Measurements from ENCODE around the gene RPS6KA5.

GRCh38 chr14:90816681-90817436 is 243.6 kb downstream of the RPS6KA5 start:
- TF ChIP-seq POLR2A (IDR thresholded peaks at IDR 0.05) (no peak), POLR2AphosphoS5 (IDR thresholded peaks at IDR 0.05) (no peak)
- TF ChIP-seq, protein P1, sequence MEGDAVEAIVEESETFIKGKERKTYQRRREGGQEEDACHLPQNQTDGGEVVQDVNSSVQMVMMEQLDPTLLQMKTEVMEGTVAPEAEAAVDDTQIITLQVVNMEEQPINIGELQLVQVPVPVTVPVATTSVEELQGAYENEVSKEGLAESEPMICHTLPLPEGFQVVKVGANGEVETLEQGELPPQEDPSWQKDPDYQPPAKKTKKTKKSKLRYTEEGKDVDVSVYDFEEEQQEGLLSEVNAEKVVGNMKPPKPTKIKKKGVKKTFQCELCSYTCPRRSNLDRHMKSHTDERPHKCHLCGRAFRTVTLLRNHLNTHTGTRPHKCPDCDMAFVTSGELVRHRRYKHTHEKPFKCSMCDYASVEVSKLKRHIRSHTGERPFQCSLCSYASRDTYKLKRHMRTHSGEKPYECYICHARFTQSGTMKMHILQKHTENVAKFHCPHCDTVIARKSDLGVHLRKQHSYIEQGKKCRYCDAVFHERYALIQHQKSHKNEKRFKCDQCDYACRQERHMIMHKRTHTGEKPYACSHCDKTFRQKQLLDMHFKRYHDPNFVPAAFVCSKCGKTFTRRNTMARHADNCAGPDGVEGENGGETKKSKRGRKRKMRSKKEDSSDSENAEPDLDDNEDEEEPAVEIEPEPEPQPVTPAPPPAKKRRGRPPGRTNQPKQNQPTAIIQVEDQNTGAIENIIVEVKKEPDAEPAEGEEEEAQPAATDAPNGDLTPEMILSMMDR (IDR thresholded peaks at IDR 0.05): no peak
